Measurements from ENCODE around the gene SMG5. TPM values are rescaled to one million over a fixed set of nuclear protein-coding genes. Genes with fewer than 3 reads are reported as not detected.
A peak's percentile ranks its signal among the peaks of the same experiment; 100 is the strongest.

Gene SMG5
- polyA plus RNA-seq, 1 of the 3 experiments (the other 2 are of a cell fraction) = 21.3 TPM

GRCh38 chr1:156284112-156284511, 1.5 kb upstream of the SMG5 start, which contains the start of gene TMEM79:
Gene TMEM79, plus strand, starts transcription at chr1:156284325. Its CDS starts 902 bp downstream, at chr1:156285227.
- ChIA-PET POLR2A (no interaction called here), CTCF (interaction anchor here (1.1 to 2.4 kb wide), 6 partner anchors 15 to 218 kb away, joined by 3 to 8 read pairs (median 4); partner anchors contain the start of gene VHLL)
- Histone ChIP-seq H3K4me1 (ENCODE audit: control insufficient read depth in 1 of 2, insufficient read depth in 2 of 2, low read depth in 1 of 2, low read length in 1 of 2) (peaks cover 10 to 17% of the 10 kb centered on the region in 2 experiments; a peak in 2 of 4 replicates), H3K9me3 (no peaks in the 10 kb centered on the region), H3K4me3 (ENCODE audit: low read depth in 2 of 2, low read length in 1 of 2) (peak within 1 kb of the TSS; percentile 67 to 87), H3K79me2 (ENCODE audit: insufficient read depth) (peaks cover 46% of the 10 kb centered on the region), H3K36me3 (replicated peaks in 1 of 2; ENCODE audit: control insufficient read depth in 1 of 2, insufficient read depth in 2 of 2, low read length in 1 of 2) (peaks cover 11 to 16% of the 10 kb centered on the region in 2 experiments), H4K20me1 (ENCODE audit: insufficient read depth) (peaks cover 28% of the 10 kb centered on the region), H3K27ac (ENCODE audit: low read depth in 2 of 2, low read length in 1 of 2) (peak within 1 kb of the TSS; percentile 69 to 86; a peak in 3 of 4 replicates), H3K9me2 (no peaks in the 10 kb centered on the region), H2AFZ (ENCODE audit: low read depth) (peak within 1 kb of the TSS; percentile 95), H3K9ac (peak within 1 kb of the TSS; percentile 84), H3K27me3 (ENCODE audit: insufficient read depth) (no peaks in the 10 kb centered on the region), H3K4me2 (peak within 1 kb of the TSS; percentile 88), H3F3A (replicated peaks; ENCODE audit: insufficient read depth) (peaks cover 14% of the 10 kb centered on the region)
- DNase-seq = no peak
- 92% methylated on average over 7 of the region's 7 CpGs for WGBS (ENCODE audit: low lambda C conversion rate)
- TF ChIP-seq, protein P1, sequence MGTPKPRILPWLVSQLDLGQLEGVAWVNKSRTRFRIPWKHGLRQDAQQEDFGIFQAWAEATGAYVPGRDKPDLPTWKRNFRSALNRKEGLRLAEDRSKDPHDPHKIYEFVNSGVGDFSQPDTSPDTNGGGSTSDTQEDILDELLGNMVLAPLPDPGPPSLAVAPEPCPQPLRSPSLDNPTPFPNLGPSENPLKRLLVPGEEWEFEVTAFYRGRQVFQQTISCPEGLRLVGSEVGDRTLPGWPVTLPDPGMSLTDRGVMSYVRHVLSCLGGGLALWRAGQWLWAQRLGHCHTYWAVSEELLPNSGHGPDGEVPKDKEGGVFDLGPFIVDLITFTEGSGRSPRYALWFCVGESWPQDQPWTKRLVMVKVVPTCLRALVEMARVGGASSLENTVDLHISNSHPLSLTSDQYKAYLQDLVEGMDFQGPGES (IDR thresholded peaks at IDR 0.05; ENCODE audit: low read depth, low read length) = no peak

GRCh38 chr1:156283521-156283920, 896 bp upstream of the SMG5 start:
- TF ChIP-seq, protein P2, sequence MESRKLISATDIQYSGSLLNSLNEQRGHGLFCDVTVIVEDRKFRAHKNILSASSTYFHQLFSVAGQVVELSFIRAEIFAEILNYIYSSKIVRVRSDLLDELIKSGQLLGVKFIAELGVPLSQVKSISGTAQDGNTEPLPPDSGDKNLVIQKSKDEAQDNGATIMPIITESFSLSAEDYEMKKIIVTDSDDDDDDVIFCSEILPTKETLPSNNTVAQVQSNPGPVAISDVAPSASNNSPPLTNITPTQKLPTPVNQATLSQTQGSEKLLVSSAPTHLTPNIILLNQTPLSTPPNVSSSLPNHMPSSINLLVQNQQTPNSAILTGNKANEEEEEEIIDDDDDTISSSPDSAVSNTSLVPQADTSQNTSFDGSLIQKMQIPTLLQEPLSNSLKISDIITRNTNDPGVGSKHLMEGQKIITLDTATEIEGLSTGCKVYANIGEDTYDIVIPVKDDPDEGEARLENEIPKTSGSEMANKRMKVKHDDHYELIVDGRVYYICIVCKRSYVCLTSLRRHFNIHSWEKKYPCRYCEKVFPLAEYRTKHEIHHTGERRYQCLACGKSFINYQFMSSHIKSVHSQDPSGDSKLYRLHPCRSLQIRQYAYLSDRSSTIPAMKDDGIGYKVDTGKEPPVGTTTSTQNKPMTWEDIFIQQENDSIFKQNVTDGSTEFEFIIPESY (IDR thresholded peaks at IDR 0.05; ENCODE audit: borderline replicate concordance, low read depth) = no peak
- TF ChIP-seq FOXJ3 (CRISPR knock-in tag; IDR thresholded peaks at IDR 0.05) = no peak
- peaks cover 52% of the 10 kb centered on the region for H3K79me2 ChIP-seq (ENCODE audit: insufficient read depth)
- H3K27me3 ChIP-seq (ENCODE audit: insufficient read depth) = no peaks in the 10 kb centered on the region
- peaks cover 14% of the 10 kb centered on the region for H3F3A ChIP-seq (replicated peaks; ENCODE audit: insufficient read depth)
- H4K20me1 ChIP-seq (ENCODE audit: insufficient read depth) = peaks cover 31% of the 10 kb centered on the region
- no peak for DNase-seq
- peak overlapping the region; percentile 88 for H3K4me2 ChIP-seq
- CTCF ChIA-PET = interaction anchor here (0.7 to 3.9 kb wide), 13 partner anchors 10 to 217 kb away, joined by 3 to 18 read pairs (median 4); partner anchors contain the start of gene VHLL
- peak overlapping the region; percentile 69 to 86; a peak in 3 of 4 replicates for H3K27ac ChIP-seq (ENCODE audit: low read depth in 2 of 2, low read length in 1 of 2)
- 75% methylated on average over 1 of the region's 1 CpG for WGBS (ENCODE audit: low lambda C conversion rate)
- H3K4me1 ChIP-seq (ENCODE audit: control insufficient read depth in 1 of 2, insufficient read depth in 2 of 2, low read depth in 1 of 2, low read length in 1 of 2) = peaks cover 10 to 17% of the 10 kb centered on the region in 2 experiments; a peak in 2 of 4 replicates
- no peaks in the 10 kb centered on the region for H3K9me3 ChIP-seq
- H2AFZ ChIP-seq (ENCODE audit: low read depth) = peak overlapping the region; percentile 95
- peak overlapping the region; percentile 84 for H3K9ac ChIP-seq
- POLR2A ChIA-PET = interaction anchor here (1.0 to 2.3 kb wide), 6 partner anchors 8 to 71 kb away, joined by 3 to 9 read pairs (median 6); partner anchors contain the start of genes GLMP and PMF1
- H3K9me2 ChIP-seq = no peaks in the 10 kb centered on the region
- H3K36me3 ChIP-seq (replicated peaks in 1 of 2; ENCODE audit: control insufficient read depth in 1 of 2, insufficient read depth in 2 of 2, low read length in 1 of 2) = peaks cover 15% of the 10 kb centered on the region in 2 experiments
- H3K4me3 ChIP-seq (ENCODE audit: low read depth in 2 of 2, low read length in 1 of 2) = peak overlapping the region; percentile 67 to 87

Data from SK-N-SH (cell line).